ENCODE results near the gene LY6G6C.

The LY6G6C gene

DNA sequence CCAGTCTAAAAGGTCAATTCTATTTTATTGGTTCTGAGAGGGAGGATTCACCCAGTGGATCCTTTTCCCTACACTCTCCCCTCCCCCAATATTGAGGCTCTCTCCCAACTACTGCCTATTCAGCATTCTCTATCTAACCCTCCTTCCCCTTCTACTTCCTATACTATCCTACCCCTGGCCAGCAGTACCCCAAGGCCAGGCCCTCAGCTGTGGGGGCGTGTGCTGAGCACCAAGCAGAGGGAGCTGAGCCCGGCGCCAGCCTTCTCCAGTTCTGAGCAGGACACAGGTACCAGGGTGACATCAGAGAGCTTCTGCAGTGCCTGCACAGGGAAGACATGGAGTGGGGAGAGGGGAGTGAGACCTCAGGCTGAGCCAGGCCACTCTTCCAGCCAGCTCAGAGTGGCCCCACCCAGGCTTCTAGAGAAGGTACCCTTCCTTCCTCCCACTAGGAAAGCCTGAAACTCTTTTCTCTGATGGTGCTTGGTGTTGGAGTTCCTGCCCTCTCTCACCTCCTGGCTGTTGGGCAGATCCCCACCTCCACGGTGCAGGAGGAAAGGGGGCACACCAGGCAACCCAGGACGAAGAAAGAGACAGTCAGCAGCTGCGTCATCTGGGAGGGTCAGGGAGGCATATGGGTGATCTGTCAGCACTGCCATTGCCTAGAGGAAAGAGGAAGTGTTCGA, 5.6 kb upstream of the LY6G6C start:
- in situ Hi-C loops (cut with HindIII; ENCODE audit: low pct_ligation_motif_present, low sequenced_read_pairs) = no loop called here
- Histone ChIP-seq H3K36me3 (replicated peaks) (peaks cover 33% of the 10 kb centered on the region), H3K4me3 (ENCODE audit: low read depth, low read length) (no peak overlapping the region), H3K27ac (no peak overlapping the region), H3K27me3 (replicated peaks) (no peaks in the 10 kb centered on the region)
- TF ChIP-seq, protein P1, sequence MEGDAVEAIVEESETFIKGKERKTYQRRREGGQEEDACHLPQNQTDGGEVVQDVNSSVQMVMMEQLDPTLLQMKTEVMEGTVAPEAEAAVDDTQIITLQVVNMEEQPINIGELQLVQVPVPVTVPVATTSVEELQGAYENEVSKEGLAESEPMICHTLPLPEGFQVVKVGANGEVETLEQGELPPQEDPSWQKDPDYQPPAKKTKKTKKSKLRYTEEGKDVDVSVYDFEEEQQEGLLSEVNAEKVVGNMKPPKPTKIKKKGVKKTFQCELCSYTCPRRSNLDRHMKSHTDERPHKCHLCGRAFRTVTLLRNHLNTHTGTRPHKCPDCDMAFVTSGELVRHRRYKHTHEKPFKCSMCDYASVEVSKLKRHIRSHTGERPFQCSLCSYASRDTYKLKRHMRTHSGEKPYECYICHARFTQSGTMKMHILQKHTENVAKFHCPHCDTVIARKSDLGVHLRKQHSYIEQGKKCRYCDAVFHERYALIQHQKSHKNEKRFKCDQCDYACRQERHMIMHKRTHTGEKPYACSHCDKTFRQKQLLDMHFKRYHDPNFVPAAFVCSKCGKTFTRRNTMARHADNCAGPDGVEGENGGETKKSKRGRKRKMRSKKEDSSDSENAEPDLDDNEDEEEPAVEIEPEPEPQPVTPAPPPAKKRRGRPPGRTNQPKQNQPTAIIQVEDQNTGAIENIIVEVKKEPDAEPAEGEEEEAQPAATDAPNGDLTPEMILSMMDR (IDR thresholded peaks at IDR 0.05; ENCODE audit: low read depth, low read length, missing control alignments) = no peak
- DNase-seq = no peak

DNA sequence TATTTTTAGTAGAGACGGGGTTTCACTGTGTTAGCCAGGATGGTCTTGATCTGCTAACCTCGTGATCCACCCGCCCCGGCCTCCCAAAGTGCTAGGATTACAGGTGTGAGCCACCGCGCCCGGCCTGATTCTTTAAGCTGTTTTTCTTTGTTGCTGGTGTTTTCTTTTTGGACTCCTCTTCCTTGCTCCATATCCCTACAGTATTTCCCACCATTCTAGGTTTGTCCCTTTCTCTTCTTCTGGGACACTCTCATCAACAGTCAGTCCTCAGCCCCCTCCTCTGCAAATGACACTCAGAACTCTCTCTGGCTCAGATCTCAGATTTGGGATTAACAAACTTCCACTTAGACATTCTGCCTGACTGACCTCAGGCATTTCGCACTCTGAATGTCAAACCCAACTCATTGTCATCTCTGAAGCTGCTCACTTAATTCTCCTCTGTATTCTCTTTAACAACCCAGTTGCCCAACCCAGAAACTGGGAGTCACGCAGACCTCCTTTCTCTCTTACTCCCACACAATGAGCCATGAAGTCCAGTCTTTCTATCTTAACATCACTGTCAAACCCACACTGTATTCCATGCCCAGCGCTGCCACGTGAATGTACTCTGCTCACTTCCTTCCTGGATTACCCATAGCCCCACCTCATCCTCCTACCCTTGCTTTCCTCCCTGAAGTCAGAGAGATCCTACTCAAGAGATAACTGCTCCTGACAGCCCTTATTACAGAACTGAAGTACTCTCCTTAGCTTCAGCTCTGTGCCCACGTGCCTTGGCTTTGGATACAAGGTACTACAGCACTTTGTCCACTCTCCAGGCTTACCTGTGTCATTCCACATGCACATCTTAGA, 4.2 kb upstream of the LY6G6C start:
- H3K4me3 ChIP-seq (ENCODE audit: low read depth, low read length) = no peak overlapping the region
- no peaks in the 10 kb centered on the region for H3K27me3 ChIP-seq (replicated peaks)
- in situ Hi-C loops (cut with HindIII; ENCODE audit: low pct_ligation_motif_present, low sequenced_read_pairs) = no loop called here
- H3K27ac ChIP-seq = no peak overlapping the region
- DNase-seq = no peak
- H3K36me3 ChIP-seq (replicated peaks) = peaks cover 20% of the 10 kb centered on the region
- TF ChIP-seq, protein P1 (IDR thresholded peaks at IDR 0.05; ENCODE audit: low read depth, low read length, missing control alignments) = no peak

DNA sequence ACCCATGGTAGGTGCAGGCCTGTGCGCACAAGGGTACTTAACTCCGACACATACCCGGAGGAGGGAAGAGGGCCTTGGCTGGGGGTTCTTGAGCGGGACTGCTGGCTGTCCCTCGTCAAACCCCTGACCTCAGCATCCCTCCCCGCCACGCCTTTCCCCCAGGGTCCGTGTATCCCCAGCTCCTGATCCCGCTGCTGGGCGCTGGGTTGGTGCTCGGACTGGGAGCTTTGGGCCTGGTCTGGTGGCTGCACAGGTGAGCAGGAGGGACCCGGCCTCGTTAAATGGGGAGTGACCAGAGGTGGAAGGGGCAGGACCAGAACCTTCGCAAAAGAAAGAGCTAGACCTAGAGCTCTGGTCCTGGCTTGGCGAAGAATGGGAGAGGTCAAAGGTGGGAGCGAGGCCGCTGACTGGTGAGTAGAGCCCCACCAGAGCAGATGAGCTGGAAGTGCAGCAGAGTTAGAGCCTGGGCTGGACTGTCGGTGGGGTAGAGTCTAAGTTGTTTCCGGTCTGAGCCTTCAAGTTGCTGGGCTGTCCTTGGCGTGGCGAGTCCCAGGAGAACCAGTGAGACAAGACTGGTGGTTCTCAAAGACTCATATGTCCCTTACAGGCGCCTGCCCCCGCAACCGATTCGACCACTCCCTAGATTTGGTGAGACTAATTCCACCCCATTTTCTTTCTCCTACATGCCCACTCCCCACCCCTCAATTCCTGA, 2.6 kb upstream of the LY6G6C start:
- in situ Hi-C loops (cut with HindIII; ENCODE audit: low pct_ligation_motif_present, low sequenced_read_pairs) = no loop called here
- TF ChIP-seq, protein P1 (IDR thresholded peaks at IDR 0.05; ENCODE audit: low read depth, low read length, missing control alignments) = no peak
- H3K36me3 ChIP-seq (replicated peaks) = peaks cover 17% of the 10 kb centered on the region
- no peaks in the 10 kb centered on the region for H3K27me3 ChIP-seq (replicated peaks)
- no peak for DNase-seq
- H3K27ac ChIP-seq = no peak overlapping the region
- no peak overlapping the region for H3K4me3 ChIP-seq (ENCODE audit: low read depth, low read length)

DNA sequence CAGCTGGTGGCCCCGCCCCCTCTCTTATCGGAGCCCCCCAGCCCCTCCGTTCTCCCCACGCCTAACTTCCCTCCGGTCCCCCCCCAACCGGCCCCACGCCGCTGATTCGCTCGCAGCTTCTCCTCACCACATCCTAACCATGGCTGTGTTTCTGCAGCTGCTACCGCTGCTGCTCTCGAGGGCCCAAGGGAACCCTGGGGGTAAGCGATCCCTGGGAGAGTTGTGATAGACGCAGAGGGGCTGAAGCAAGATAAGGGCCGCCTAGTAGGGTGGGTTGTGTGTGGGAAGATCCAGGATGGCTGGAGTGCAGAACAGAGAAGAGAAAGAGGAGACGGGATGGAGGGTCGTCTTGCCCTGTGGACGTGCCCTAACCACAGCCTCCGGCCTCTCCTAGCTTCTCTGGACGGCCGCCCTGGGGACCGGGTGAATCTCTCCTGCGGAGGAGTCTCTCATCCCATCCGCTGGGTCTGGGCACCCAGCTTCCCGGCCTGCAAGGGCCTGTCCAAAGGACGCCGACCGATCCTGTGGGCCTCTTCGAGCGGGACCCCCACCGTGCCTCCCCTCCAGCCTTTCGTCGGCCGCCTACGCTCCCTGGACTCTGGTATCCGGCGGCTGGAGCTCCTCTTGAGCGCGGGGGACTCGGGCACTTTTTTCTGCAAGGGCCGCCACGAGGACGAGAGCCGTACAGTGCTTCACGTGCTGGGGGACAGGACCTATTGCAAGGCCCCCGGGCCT, 1.9 kb upstream of the LY6G6C start, which contains the start of gene MPIG6B:
MPIG6B (plus strand) TSS at position 129 of the 735 bp plus-strand sequence; CDS start at position 140, 11 bp downstream.
- in situ Hi-C loops (cut with HindIII; ENCODE audit: low pct_ligation_motif_present, low sequenced_read_pairs) = no loop called here
- Histone ChIP-seq H3K36me3 (replicated peaks) (peaks cover 17% of the 10 kb centered on the region), H3K27ac (no peak within 1 kb of the TSS), H3K27me3 (replicated peaks) (no peaks in the 10 kb centered on the region), H3K4me3 (ENCODE audit: low read depth, low read length) (no peak within 1 kb of the TSS)
- TF ChIP-seq, protein P1 (IDR thresholded peaks at IDR 0.05; ENCODE audit: low read depth, low read length, missing control alignments) = no peak
- DNase-seq = no peak

DNA sequence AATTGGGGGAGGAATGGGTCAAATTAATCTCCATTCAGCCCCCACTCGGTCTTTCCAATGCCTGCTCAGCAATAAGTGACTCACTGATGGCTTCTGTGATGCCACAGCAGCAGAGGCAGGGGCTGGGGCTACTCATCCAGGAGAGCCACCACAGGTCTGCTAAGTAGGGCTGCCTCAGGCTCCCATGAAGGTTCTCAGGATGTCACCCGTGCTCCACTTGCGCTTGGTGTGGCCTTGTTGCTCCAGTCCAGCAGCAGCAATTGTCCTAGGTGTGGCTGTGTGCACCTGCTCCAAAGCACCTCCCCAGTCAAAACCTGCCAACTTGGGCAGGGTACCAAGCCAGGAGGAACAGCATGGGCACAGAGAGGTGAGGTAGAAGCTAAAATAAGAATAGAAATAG, 627 bp upstream of the LY6G6C start:
- DNase-seq = no peak
- TF ChIP-seq, protein P1 (IDR thresholded peaks at IDR 0.05; ENCODE audit: low read depth, low read length, missing control alignments) = no peak
- Histone ChIP-seq H3K27me3 (replicated peaks) (no peaks in the 10 kb centered on the region), H3K27ac (no peak overlapping the region), H3K4me3 (ENCODE audit: low read depth, low read length) (no peak overlapping the region), H3K36me3 (replicated peaks) (peaks cover 9% of the 10 kb centered on the region)
- in situ Hi-C loops (cut with HindIII; ENCODE audit: low pct_ligation_motif_present, low sequenced_read_pairs) = no loop called here
